Stomach (tissue), 9 donors: ENCODE results near the gene RERE. TPM values are rescaled to one million over a fixed set of nuclear protein-coding genes. Genes with fewer than 3 reads are reported as not detected.

Source experiments
- DNase-seq, 2 donors: peaks; one replicate each; pipeline versions ENCODE4 v3.0.0 to v3.0.0-alpha.2; 2013 to 2019
- H3K27ac ChIP-seq, 5 donors: fragments of 200-600 bp in 4 of 5; sonication (generic) in 4 of 5; one replicate each; pipeline ENCODE4 v1.5.1; 2013 to 2019; ENCODE audit warnings: mild to moderate bottlenecking in 1 of 5, moderate library complexity in 1 of 5
- H3K27me3 ChIP-seq, 3 donors: fragments of 200-600 bp; sonication (generic); one replicate each; pipeline ENCODE4 v1.5.1; 2017 to 2019; ENCODE audit warnings: mixed run types in 1 of 3
- H3K36me3 ChIP-seq, 4 donors: fragments of 200-600 bp; sonication (generic); 1 replicate in 3 of 4; 2 replicates in 1 of 4; pipeline ENCODE4 v1.5.1; 2016 to 2019
- H3K4me1 ChIP-seq, 4 donors: fragments of 200-600 bp; sonication (generic); one replicate each; pipeline ENCODE4 v1.5.1; 2016 to 2019
- H3K4me3 ChIP-seq, 4 donors: fragments of 200-600 bp; sonication (generic) in 3 of 4; one replicate each; pipeline ENCODE4 v1.5.1; 2016 to 2019; ENCODE audit warnings: mild to moderate bottlenecking in 1 of 4
- H3K9me3 ChIP-seq, 4 donors: fragments of 200-600 bp; sonication (generic); one replicate each; pipeline ENCODE4 v1.5.1; 2016 to 2019
- CTCF ChIP-seq, 7 experiments: fragments of 450-650 bp in 4 of 7; fragments of 200-600 bp in 3 of 7; sonication (generic) in 3 of 7; IDR thresholded peaks; one replicate each; pipeline ENCODE4 v1.5.1; 2016 to 2019; ENCODE audit warnings: antibody characterized with exemption in 7 of 7, control low read depth in 2 of 7, mild to moderate bottlenecking in 1 of 7
- EP300 ChIP-seq: sonication (generic); formaldehyde crosslinking; IDR thresholded peaks from one replicate; pipeline ENCODE4 v1.6.1; 2017; ENCODE audit warnings: antibody characterized with exemption
- POLR2A ChIP-seq, 4 donors: fragments of 450-650 bp; IDR thresholded peaks; one replicate each; pipeline ENCODE4 v1.6.1; 2016; ENCODE audit warnings: antibody characterized with exemption in 4 of 4, control low read depth in 2 of 4, mild to moderate bottlenecking in 1 of 4, moderate library complexity in 1 of 4
- POLR2AphosphoS5 ChIP-seq, 3 donors: sonication (generic); formaldehyde crosslinking; IDR thresholded peaks; one replicate each; pipeline ENCODE4 v1.6.1; 2016; ENCODE audit warnings: antibody characterized with exemption in 3 of 3
- WGBS, 5 donors: extraction: QIAGEN DNeasy Blood & Tissue Kit in 3 of 5; methylation state at CpG; one replicate each; pipeline versions ENCODE4 v1.1.5 to v1.1.7; 2013 to 2018; 5-methylcytosine and 5-hydroxymethylcytosine counted together
- intact Hi-C: fragments of 100-400 bp; cut with DNase I; formaldehyde crosslinking; loops from one replicate; pipeline ENCODE4 v1.15.1; 2023; ENCODE audit warnings: low total_unique reads
- polyA plus RNA-seq, 3 donors: library from polyadenylated mRNA; stranded (reverse); fragments of 200-250 nt; gene quantifications; one replicate each; pipeline ENCODE4 v1.2.3, GENCODE V29; 2013
- total RNA-seq, 5 donors: library from RNA; depleted of rRNA; stranded (reverse); fragments of >200 nt; gene quantifications; one replicate each; pipeline versions ENCODE4 v1.1.0 to v1.2.3, GENCODE V29; 2014 to 2016
- donor health status: healthy with polysubstance abuse.
- donor health status: Bipolar disorder and iron deficiency.
- donor health status: healthy.

The RERE gene
- total and polyA plus RNA-seq, 8 donors, result 15.6 to 198 (median 79.3) TPM

- intact Hi-C loops, result no loop called here
Observed at GRCh38 chr1:8587784-8588183, 229.7 kb downstream of the RERE start.

DNA sequence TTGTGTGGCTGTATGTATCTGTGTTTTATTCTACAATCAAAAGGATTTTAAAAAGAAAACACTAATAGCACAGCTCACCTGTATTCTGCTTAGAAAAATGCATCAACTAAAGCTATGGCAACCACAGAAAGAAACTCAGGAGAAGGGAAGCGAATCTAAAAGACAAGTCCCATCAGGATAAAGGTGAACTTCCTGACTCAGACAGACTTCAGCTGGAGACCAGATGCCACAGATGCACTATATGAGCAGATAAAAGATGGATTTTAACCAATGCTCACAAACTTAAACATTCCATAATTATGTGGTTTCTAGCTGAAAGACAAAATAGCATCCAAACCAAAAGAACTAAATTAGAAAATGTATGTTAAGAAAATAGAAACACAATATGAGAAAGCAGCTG, 231.0 kb downstream of the RERE start:
- no peak overlapping the region for H3K27ac ChIP-seq
- 84 to 97% (median 87%) methylated on average over 1 of the region's 1 CpG for WGBS, 5 donors

More at GRCh38 chr1:8587784-8588183, 229.7 kb downstream of the RERE start:
- H3K27me3 ChIP-seq, result no peaks in the 10 kb centered on the region
- H3K4me1 ChIP-seq, result peaks cover 3 to 32% (median 12%) of the 10 kb centered on the region in 4 donors
- no peak for DNase-seq
- WGBS, 5 donors, result 56 to 83% (median 72%) methylated on average over 4 to 5 of the region's 5 CpGs
- no peaks in the 10 kb centered on the region for H3K36me3 ChIP-seq
- TF ChIP-seq POLR2A (IDR thresholded peaks at IDR 0.05), result no peak
- no peak for TF ChIP-seq POLR2AphosphoS5 (IDR thresholded peaks at IDR 0.05)
- TF ChIP-seq CTCF (IDR thresholded peaks at IDR 0.05), result no peak
- no peak for TF ChIP-seq EP300
- no peaks in the 10 kb centered on the region for H3K9me3 ChIP-seq
- no peak overlapping the region for H3K27ac ChIP-seq
- no peak overlapping the region for H3K4me3 ChIP-seq

GRCh38 chr1:8584316-8584715, 233.1 kb downstream of the RERE start:
- no peak for DNase-seq
- TF ChIP-seq POLR2A (IDR thresholded peaks at IDR 0.05) (no peak), EP300 (no peak)
- Histone ChIP-seq H3K9me3 (no peaks in the 10 kb centered on the region), H3K4me1 (peaks cover 0 to 12% (median 5%) of the 10 kb centered on the region in 4 donors), H3K27me3 (no peaks in the 10 kb centered on the region), H3K27ac (no peak overlapping the region), H3K4me3 (no peak overlapping the region), H3K36me3 (no peaks in the 10 kb centered on the region)
- intact Hi-C loops, result no loop called here
- WGBS, 5 donors, result 78 to 94% (median 82%) methylated on average over 3 of the region's 3 CpGs

More for the DNA sequence above, 231.0 kb downstream of the RERE start:
- Histone ChIP-seq H3K36me3 (no peaks in the 10 kb centered on the region), H3K4me3 (no peak overlapping the region), H3K9me3 (no peaks in the 10 kb centered on the region), H3K4me1 (peaks cover 3 to 29% (median 15%) of the 10 kb centered on the region in 4 donors), H3K27me3 (no peaks in the 10 kb centered on the region)
- intact Hi-C loops, result no loop called here
- no peak for TF ChIP-seq EP300
- no peak for TF ChIP-seq POLR2A (IDR thresholded peaks at IDR 0.05)
- TF ChIP-seq CTCF (IDR thresholded peaks at IDR 0.05), result no peak
- no peak for TF ChIP-seq POLR2AphosphoS5 (IDR thresholded peaks at IDR 0.05)
- DNase-seq, result no peak

GRCh38 chr1:8583031-8583430, 234.4 kb downstream of the RERE start:
- no peak overlapping the region for H3K4me3 ChIP-seq
- H3K27ac ChIP-seq, result no peak overlapping the region
- no peaks in the 10 kb centered on the region for H3K9me3 ChIP-seq
- intact Hi-C loops, result no loop called here
- no peak for DNase-seq
- peaks cover 0 to 12% (median 5%) of the 10 kb centered on the region in 4 donors for H3K4me1 ChIP-seq
- WGBS, 5 donors, result 79 to 85% (median 79%) methylated on average over 3 of the region's 3 CpGs
- no peaks in the 10 kb centered on the region for H3K36me3 ChIP-seq
- no peak for TF ChIP-seq POLR2AphosphoS5 (IDR thresholded peaks at IDR 0.05)
- TF ChIP-seq EP300, result no peak
- TF ChIP-seq CTCF (IDR thresholded peaks at IDR 0.05), result no peak
- TF ChIP-seq POLR2A (IDR thresholded peaks at IDR 0.05), result no peak
- no peaks in the 10 kb centered on the region for H3K27me3 ChIP-seq

DNA sequence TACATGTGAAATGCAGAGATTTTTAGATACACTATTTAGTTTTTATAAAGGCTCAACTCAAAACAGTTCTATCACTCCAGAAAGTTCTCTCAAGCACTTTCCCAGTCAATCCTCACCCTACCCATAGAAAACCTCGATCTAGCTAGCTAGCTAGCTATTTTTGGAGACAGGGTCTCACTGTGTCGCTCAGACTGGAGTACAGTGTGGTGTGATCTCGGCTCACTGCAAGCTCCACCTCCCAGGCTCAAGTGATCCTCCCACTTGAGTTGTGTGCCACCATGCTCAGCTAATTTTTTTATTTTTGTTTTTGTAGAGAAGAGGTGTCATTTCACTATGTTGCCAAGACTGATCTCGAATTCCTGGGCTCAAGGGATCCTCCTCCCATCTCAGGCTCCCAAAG, 236.9 kb downstream of the RERE start:
- H3K4me1 ChIP-seq, result peaks cover 0 to 12% (median 5%) of the 10 kb centered on the region in 4 donors
- no peaks in the 10 kb centered on the region for H3K9me3 ChIP-seq
- no peaks in the 10 kb centered on the region for H3K27me3 ChIP-seq
- WGBS, 5 donors, result 78 to 98% (median 90%) methylated on average over 4 of the region's 4 CpGs
- H3K27ac ChIP-seq, result no peak overlapping the region
- peaks cover 0 to 4% (median 0%) of the 10 kb centered on the region in 4 donors for H3K36me3 ChIP-seq
- no peak overlapping the region for H3K4me3 ChIP-seq
- TF ChIP-seq CTCF (IDR thresholded peaks at IDR 0.05) (no peak), POLR2A (IDR thresholded peaks at IDR 0.05) (no peak), EP300 (no peak), POLR2AphosphoS5 (IDR thresholded peaks at IDR 0.05) (no peak)
- no peak for DNase-seq
- intact Hi-C loops, result no loop called here
